Measurements from ENCODE around the gene KIFAP3. TPM values are rescaled to one million over a fixed set of nuclear protein-coding genes. Genes with fewer than 3 reads are reported as not detected.
"Not testable (repeated sequence)": the region's sequence is repeated elsewhere in the genome, so short reads cannot be mapped to it uniquely, and the experiment has no call there.

Gene KIFAP3
- total and polyA plus RNA-seq, 9 donors: 16.1 to 35.5 (median 31.4) TPM

- Histone ChIP-seq H3K4me1 (ENCODE audit: insufficient read depth) (no peaks in the 10 kb centered on the region), H3K36me3 (no peaks in the 10 kb centered on the region), H3K27ac (no peak overlapping the region), H3K27me3 (no peaks in the 10 kb centered on the region), H3K9me3 (no peaks in the 10 kb centered on the region), H3K4me3 (no peak overlapping the region)
- DNase-seq: no peak
- TF ChIP-seq POLR2A (IDR thresholded peaks at IDR 0.05) (no peak), CTCF (IDR thresholded peaks at IDR 0.05) (no peak), EP300 (IDR thresholded peaks at IDR 0.05) (no peak)
- WGBS, 3 donors: 97 to 99% (median 98%) methylated on average over 4 of the region's 4 CpGs
- intact Hi-C loops (cut with DNase I): no loop called here
Measured at GRCh38 chr1:169921080-169921479, 153.4 kb downstream of the KIFAP3 start.

- TF ChIP-seq CTCF (IDR thresholded peaks at IDR 0.05): no peak
- TF ChIP-seq EP300 (IDR thresholded peaks at IDR 0.05): no peak
- no peak for TF ChIP-seq POLR2A (IDR thresholded peaks at IDR 0.05)
- Histone ChIP-seq H3K27ac (no peak overlapping the region), H3K4me3 (no peak overlapping the region), H3K4me1 (ENCODE audit: insufficient read depth) (no peaks in the 10 kb centered on the region), H3K36me3 (no peaks in the 10 kb centered on the region), H3K27me3 (no peaks in the 10 kb centered on the region), H3K9me3 (no peaks in the 10 kb centered on the region)
- intact Hi-C loops (cut with DNase I): no loop called here
- 53 to 94% (median 89%) methylated on average over 1 of the region's 1 CpG for WGBS, 3 donors
- no peak for DNase-seq
Measured at GRCh38 chr1:169918927-169919326, 155.6 kb downstream of the KIFAP3 start.

- H3K36me3 ChIP-seq; H3K27ac ChIP-seq; intact Hi-C loops (cut with DNase I); H3K4me1 ChIP-seq (ENCODE audit: insufficient read depth); DNase-seq; H3K27me3 ChIP-seq; H3K9me3 ChIP-seq; H3K4me3 ChIP-seq: not testable (repeated sequence)
- 93 to 98% (median 95%) methylated on average over 9 of the region's 9 CpGs for WGBS, 3 donors
Measured at GRCh38 chr1:169918220-169918619, 156.3 kb downstream of the KIFAP3 start.

DNA sequence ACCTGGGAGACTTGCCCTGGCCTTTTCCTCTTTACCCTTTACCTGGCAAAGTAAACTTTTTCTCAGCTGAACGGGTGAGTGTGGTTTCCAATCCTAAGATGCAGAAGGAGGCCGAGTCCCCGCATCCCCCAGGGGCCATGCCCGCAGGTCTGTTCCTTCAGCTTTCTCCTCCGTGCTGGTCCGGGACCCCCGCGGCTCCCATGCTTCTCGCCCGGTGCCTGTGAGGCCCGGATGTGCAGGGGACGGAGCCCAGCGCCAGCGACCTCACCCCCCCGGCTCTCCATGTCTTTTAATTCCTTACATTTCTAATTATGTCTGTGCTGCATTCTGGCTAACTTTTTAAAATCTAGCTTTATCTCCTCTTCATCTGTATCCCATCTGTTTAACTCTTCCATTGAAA, 159.3 kb downstream of the KIFAP3 start:
- no peak overlapping the region for H3K27ac ChIP-seq
- 58 to 68% (median 65%) methylated on average over 15 of the region's 15 CpGs for WGBS, 3 donors
- TF ChIP-seq CTCF (IDR thresholded peaks at IDR 0.05) (no peak), POLR2A (IDR thresholded peaks at IDR 0.05) (no peak), EP300 (IDR thresholded peaks at IDR 0.05) (no peak)
- H3K27me3 ChIP-seq: no peaks in the 10 kb centered on the region
- intact Hi-C loops (cut with DNase I): no loop called here
- no peak overlapping the region for H3K4me3 ChIP-seq
- H3K4me1 ChIP-seq (ENCODE audit: insufficient read depth): no peaks in the 10 kb centered on the region
- no peaks in the 10 kb centered on the region for H3K9me3 ChIP-seq
- no peak for DNase-seq
- no peaks in the 10 kb centered on the region for H3K36me3 ChIP-seq

- no peak for TF ChIP-seq EP300 (IDR thresholded peaks at IDR 0.05)
- no peak for TF ChIP-seq POLR2A (IDR thresholded peaks at IDR 0.05)
- no peak for TF ChIP-seq CTCF (IDR thresholded peaks at IDR 0.05)
- WGBS, 3 donors: 43 to 52% (median 50%) methylated on average over 3 of the region's 3 CpGs
Measured at GRCh38 chr1:169914531-169914930, 160.0 kb downstream of the KIFAP3 start.

More at GRCh38 chr1:169914531-169914930, 160.0 kb downstream of the KIFAP3 start:
- intact Hi-C loops (cut with DNase I): no loop called here
- Histone ChIP-seq H3K4me3 (no peak overlapping the region), H3K27ac (no peak overlapping the region), H3K36me3 (no peaks in the 10 kb centered on the region), H3K27me3 (no peaks in the 10 kb centered on the region), H3K4me1 (ENCODE audit: insufficient read depth) (no peaks in the 10 kb centered on the region), H3K9me3 (no peaks in the 10 kb centered on the region)
- DNase-seq: no peak
